GM23248 (cell line): ENCODE results near the gene SLC13A3.

Experiments used
- EZH2 ChIP-seq: fragments of 200-600 bp; sonication (generic); IDR thresholded peaks from 2 replicates; pipeline ENCODE4 v1.6.1; 2018; ENCODE audit warnings: antibody characterized with exemption, mild to moderate bottlenecking; ENCODE audit not compliant: insufficient read depth, poor library complexity, severe bottlenecking
- EZH2phosphoT487 ChIP-seq: fragments of 200-600 bp; sonication (generic); IDR thresholded peaks from 2 replicates; pipeline ENCODE4 v1.6.1; 2018; ENCODE audit warnings: antibody characterized with exemption, moderate library complexity, mild to moderate bottlenecking, low read depth; ENCODE audit not compliant: insufficient read depth

- TF ChIP-seq EZH2: no peak
- no peak for TF ChIP-seq EZH2phosphoT487
Measured at GRCh38 chr20:46573788-46574584, 77.3 kb downstream of the SLC13A3 start.
